ENCODE results near the gene HLA-B.
"Not testable (repeated sequence)": the region's sequence is repeated elsewhere in the genome, so short reads cannot be mapped to it uniquely, and the experiment has no call there.

The HLA-B gene

GRCh38 chr6:31381666-31382065, 24.7 kb upstream of the HLA-B start:
- FAIRE-seq: no peak

- FAIRE-seq: no peak
Observed at GRCh38 chr6:31379850-31380249, 22.9 kb upstream of the HLA-B start.

GRCh38 chr6:31378721-31379103, 21.7 kb upstream of the HLA-B start:
- FAIRE-seq: no peak

- no peak for FAIRE-seq
Observed at GRCh38 chr6:31378062-31378720, 21.2 kb upstream of the HLA-B start.

GRCh38 chr6:31377029-31377428, 20.1 kb upstream of the HLA-B start:
- FAIRE-seq: no peak

- FAIRE-seq: no peak
Observed at GRCh38 chr6:31375699-31376098, 18.7 kb upstream of the HLA-B start.

- not testable (repeated sequence) for FAIRE-seq
Observed at GRCh38 chr6:31374118-31374517, 17.1 kb upstream of the HLA-B start.

- FAIRE-seq: no peak
Observed at GRCh38 chr6:31368461-31368860, 11.5 kb upstream of the HLA-B start.

- no peak for FAIRE-seq
Observed at GRCh38 chr6:31366693-31367470, 9.9 kb upstream of the HLA-B start.

- FAIRE-seq: no peak
Observed at GRCh38 chr6:31365864-31366263, 8.9 kb upstream of the HLA-B start.

GRCh38 chr6:31363811-31364210, 6.8 kb upstream of the HLA-B start:
- FAIRE-seq: no peak

- FAIRE-seq: no peak
Observed at GRCh38 chr6:31362751-31363150, 5.8 kb upstream of the HLA-B start.

GRCh38 chr6:31359581-31359980, 2.6 kb upstream of the HLA-B start:
- no peak for FAIRE-seq

GRCh38 chr6:31358302-31358701, 1.3 kb upstream of the HLA-B start:
- no peak for FAIRE-seq

- FAIRE-seq: no peak
Observed at GRCh38 chr6:31357886-31358285, 907 bp upstream of the HLA-B start.

GRCh38 chr6:31356216-31356945, 598 bp downstream of the HLA-B start:
- no peak for FAIRE-seq

GRCh38 chr6:31355583-31355948, 1.4 kb downstream of the HLA-B start:
- no peak for FAIRE-seq

GRCh38 chr6:31354864-31355582, 2.0 kb downstream of the HLA-B start:
- no peak for FAIRE-seq

- no peak for FAIRE-seq
Observed at GRCh38 chr6:31354158-31354863, 2.7 kb downstream of the HLA-B start.

GRCh38 chr6:31353384-31353945, 3.5 kb downstream of the HLA-B start:
- FAIRE-seq: no peak

GRCh38 chr6:31352683-31353383, 4.1 kb downstream of the HLA-B start:
- no peak for FAIRE-seq

- no peak for FAIRE-seq
Observed at GRCh38 chr6:31352310-31352682, 4.7 kb downstream of the HLA-B start.
